Calu3 (cell line): Measurements from ENCODE around the gene CLCNKA. TPM values are rescaled to one million over a fixed set of nuclear protein-coding genes. Genes with fewer than 3 reads are reported as not detected.
A peak's percentile ranks its signal among the peaks of the same experiment; 100 is the strongest.

Source experiments
- BruUV-seq: library from RNA; stranded (reverse); fragments of 400-500 nt; replicated peaks from 2 replicates; lab custom pipeline; 2021; lab: Mats Ljungman, UMichigan
- CTCF ChIA-PET: fragments of 300-600 bp; sonication (Branson Sonifier 250); formaldehyde crosslinking; loops from one replicate; lab custom pipeline; 2022; ENCODE audit warnings: antibody characterized with exemption; lab: Charles Lee
- DNase-seq: peaks from one replicate; pipeline ENCODE4 v3.0.0; 2022
- H3K27ac Mint-ChIP-seq: one replicate; pipeline ENCODE4 v1.8.0; 2022; ENCODE audit warnings: mixed read lengths; ENCODE audit not compliant: unreplicated experiment
- H3K27me3 Mint-ChIP-seq: one replicate; pipeline ENCODE4 v1.8.0; 2022; ENCODE audit warnings: mixed read lengths; ENCODE audit not compliant: unreplicated experiment
- H3K36me3 Mint-ChIP-seq: one replicate; pipeline ENCODE4 v1.8.0; 2022; ENCODE audit warnings: mild to moderate bottlenecking, moderate library complexity, mixed read lengths; ENCODE audit not compliant: insufficient read depth, unreplicated experiment
- H3K4me1 Mint-ChIP-seq: one replicate; pipeline ENCODE4 v1.8.0; 2022; ENCODE audit warnings: mild to moderate bottlenecking, low read depth, mixed read lengths; ENCODE audit not compliant: unreplicated experiment
- H3K4me3 Mint-ChIP-seq: one replicate; pipeline ENCODE4 v1.8.0; 2022; ENCODE audit warnings: mild to moderate bottlenecking, low read depth, moderate library complexity, mixed read lengths; ENCODE audit not compliant: unreplicated experiment
- H3K9me3 Mint-ChIP-seq: one replicate; pipeline ENCODE4 v1.8.0; 2022; ENCODE audit warnings: low read depth, mixed read lengths; ENCODE audit not compliant: unreplicated experiment
- intact Hi-C: fragments of 100-400 bp; cut with micrococcal nuclease; formaldehyde crosslinking; loops from one replicate; pipeline ENCODE4 v1.10.0; 2022; ENCODE audit not compliant: unreplicated experiment
- total RNA-seq: library from RNA; stranded (reverse); gene quantifications from 2 replicates; pipeline ENCODE4 v1.2.3, GENCODE V29; 2022
- TF ChIP-seq, protein P1 (sequence below): fragments of 200-600 bp; IDR thresholded peaks from one replicate; pipeline ENCODE4 v1.8.0; 2022; ENCODE audit warnings: antibody characterized with exemption; ENCODE audit not compliant: unreplicated experiment

The CLCNKA gene
- total RNA-seq, 1 experiment from 2014 or later, result not detected

DNA sequence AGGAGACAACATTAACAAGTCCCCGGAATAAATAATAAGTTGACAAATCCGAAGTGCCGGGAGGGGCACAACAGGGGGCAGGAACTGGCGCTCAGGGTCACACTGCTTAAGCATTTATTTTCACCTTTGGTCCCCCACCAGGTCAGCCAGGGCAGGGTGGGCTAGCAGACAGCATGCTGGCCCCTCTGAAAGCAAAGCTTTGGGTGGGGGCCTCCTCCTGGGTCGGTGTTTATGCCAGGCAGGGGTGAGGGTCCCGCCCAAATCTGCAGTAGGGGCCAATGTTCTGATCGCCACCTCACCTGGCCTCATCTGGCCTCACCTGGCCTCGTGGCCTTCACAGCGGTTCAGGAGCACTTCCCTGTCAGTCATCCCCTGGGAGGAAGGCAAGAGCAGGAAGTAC, 59.8 kb downstream of the CLCNKA start:
- Mint-ChIP-seq H3K4me3 (no peak overlapping the region), H3K9me3 (no peaks in the 10 kb centered on the region), H3K4me1 (peaks cover 22% of the 10 kb centered on the region), H3K27me3 (no peaks in the 10 kb centered on the region), H3K27ac (no peak overlapping the region), H3K36me3 (no peaks in the 10 kb centered on the region)
- DNase-seq, result no peak
- CTCF ChIA-PET, result interaction anchor here (0.5 to 1.8 kb wide), 4 partner anchors 62 to 479 kb away, joined by 4 to 6 read pairs (median 6); no protein-coding TSS in a partner anchor
- TF ChIP-seq, protein P1, sequence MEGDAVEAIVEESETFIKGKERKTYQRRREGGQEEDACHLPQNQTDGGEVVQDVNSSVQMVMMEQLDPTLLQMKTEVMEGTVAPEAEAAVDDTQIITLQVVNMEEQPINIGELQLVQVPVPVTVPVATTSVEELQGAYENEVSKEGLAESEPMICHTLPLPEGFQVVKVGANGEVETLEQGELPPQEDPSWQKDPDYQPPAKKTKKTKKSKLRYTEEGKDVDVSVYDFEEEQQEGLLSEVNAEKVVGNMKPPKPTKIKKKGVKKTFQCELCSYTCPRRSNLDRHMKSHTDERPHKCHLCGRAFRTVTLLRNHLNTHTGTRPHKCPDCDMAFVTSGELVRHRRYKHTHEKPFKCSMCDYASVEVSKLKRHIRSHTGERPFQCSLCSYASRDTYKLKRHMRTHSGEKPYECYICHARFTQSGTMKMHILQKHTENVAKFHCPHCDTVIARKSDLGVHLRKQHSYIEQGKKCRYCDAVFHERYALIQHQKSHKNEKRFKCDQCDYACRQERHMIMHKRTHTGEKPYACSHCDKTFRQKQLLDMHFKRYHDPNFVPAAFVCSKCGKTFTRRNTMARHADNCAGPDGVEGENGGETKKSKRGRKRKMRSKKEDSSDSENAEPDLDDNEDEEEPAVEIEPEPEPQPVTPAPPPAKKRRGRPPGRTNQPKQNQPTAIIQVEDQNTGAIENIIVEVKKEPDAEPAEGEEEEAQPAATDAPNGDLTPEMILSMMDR, result no peak
- intact Hi-C loops, result loop anchor here (1.0 kb wide), 1 partner anchor 106 kb away; no protein-coding TSS in a partner anchor
- BruUV-seq, result no TSS peak

DNA sequence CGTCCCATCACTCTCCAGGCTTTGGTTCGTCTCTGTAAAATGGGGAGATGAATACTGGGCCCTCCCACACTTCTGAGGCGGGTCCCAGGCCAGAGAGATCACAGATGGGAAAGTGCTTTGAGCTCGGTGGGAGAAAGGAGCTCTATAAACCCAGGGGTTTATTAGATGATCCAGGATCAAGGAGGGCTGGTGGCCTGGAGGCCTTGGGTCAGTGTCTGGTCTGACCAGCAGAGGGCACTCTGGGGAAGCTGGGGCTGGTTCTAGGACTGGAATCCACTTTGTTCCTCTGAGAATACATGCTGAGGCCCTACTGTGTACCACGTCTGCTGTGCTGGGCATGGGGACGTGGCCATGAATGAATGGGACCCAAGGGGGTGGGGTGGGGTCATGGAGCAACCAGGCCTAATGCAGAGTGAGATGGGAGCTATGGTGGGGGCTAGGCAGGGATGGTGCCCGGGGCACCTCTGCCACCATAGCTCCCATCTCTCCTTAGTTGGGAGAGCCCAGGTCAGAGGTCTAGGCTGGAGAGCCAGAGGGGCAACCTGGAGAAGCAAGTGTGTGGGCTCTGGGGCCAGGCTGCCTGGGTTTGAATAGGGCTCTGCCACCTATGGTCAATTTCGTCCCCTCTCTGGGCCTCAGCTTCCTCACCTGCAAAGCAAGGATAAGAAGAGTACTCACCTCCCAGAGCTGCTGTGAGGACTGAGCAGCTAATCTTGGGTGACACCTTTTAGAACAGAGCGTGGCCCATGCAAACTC, 60.6 kb downstream of the CLCNKA start:
- Mint-ChIP-seq H3K9me3 (no peaks in the 10 kb centered on the region), H3K27ac (no peak overlapping the region), H3K36me3 (no peaks in the 10 kb centered on the region), H3K27me3 (no peaks in the 10 kb centered on the region), H3K4me3 (no peak overlapping the region), H3K4me1 (peaks cover 15% of the 10 kb centered on the region)
- intact Hi-C loops, result loop anchor here (1.0 kb wide), 1 partner anchor 105 kb away; no protein-coding TSS in a partner anchor
- CTCF ChIA-PET, result interaction anchor here (1.0 to 1.8 kb wide), 6 partner anchors 35 to 106 kb away, joined by 3 to 7 read pairs (median 4); no protein-coding TSS in a partner anchor
- no TSS peak for BruUV-seq
- TF ChIP-seq, protein P1, result peak; percentile 79
- peak; percentile 83 for DNase-seq

- CTCF ChIA-PET, result interaction anchor here (0.6 to 1.8 kb wide), 3 partner anchors 16 to 105 kb away, joined by 4 to 7 read pairs (median 6); no protein-coding TSS in a partner anchor
- Mint-ChIP-seq H3K27me3 (no peaks in the 10 kb centered on the region), H3K9me3 (no peaks in the 10 kb centered on the region), H3K36me3 (no peaks in the 10 kb centered on the region), H3K27ac (no peak overlapping the region), H3K4me3 (no peak overlapping the region), H3K4me1 (peaks cover 15% of the 10 kb centered on the region)
- no peak for DNase-seq
- TF ChIP-seq, protein P1, result no peak
- no TSS peak for BruUV-seq
- intact Hi-C loops, result no loop called here
Observed at GRCh38 chr1:16083486-16083885, 61.6 kb downstream of the CLCNKA start.

Other genes with a start within 250 kb of the CLCNKA start
- gene UQCRHL, start 214.4 kb upstream of the CLCNKA start, total RNA-seq, result 3.3 and 3.6 TPM in 2 replicates
- 48.3 and 53.6 TPM in 2 replicates for gene SPEN, start 174.3 kb upstream of the CLCNKA start, total RNA-seq
- 22.1 and 26.6 TPM in 2 replicates for gene ZBTB17, start 45.9 kb upstream of the CLCNKA start, total RNA-seq
- not detected in 2 replicates for gene SRARP, start 17.8 kb upstream of the CLCNKA start, total RNA-seq
- gene HSPB7, start 4.0 kb upstream of the CLCNKA start, total RNA-seq, result not detected in 2 replicates
- not detected in 2 replicates for gene CLCNKB, start 21.7 kb downstream of the CLCNKA start, total RNA-seq
- gene FAM131C, start 51.6 kb downstream of the CLCNKA start, total RNA-seq, result 0.93 and 0.94 TPM in 2 replicates
- gene EPHA2, start 134.0 kb downstream of the CLCNKA start, total RNA-seq, result 130 and 161 TPM in 2 replicates
- 16.6 and 17.2 TPM in 2 replicates for gene ARHGEF19, start 190.6 kb downstream of the CLCNKA start, total RNA-seq
- 4.2 and 7.4 TPM in 2 replicates for gene CPLANE2, start 215.1 kb downstream of the CLCNKA start, total RNA-seq